NCI-H2107 treated with DMSO at 0.1 percent for 48 hours (cell line): ENCODE measurements around the gene EVA1A.

Source experiments
- DNase-seq: peaks from one replicate; lab custom pipeline; 2025; ENCODE audit not compliant: unreplicated experiment; lab: John Stamatoyannopoulos, UW

The EVA1A gene, protein sequence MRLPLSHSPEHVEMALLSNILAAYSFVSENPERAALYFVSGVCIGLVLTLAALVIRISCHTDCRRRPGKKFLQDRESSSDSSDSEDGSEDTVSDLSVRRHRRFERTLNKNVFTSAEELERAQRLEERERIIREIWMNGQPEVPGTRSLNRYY

DNA sequence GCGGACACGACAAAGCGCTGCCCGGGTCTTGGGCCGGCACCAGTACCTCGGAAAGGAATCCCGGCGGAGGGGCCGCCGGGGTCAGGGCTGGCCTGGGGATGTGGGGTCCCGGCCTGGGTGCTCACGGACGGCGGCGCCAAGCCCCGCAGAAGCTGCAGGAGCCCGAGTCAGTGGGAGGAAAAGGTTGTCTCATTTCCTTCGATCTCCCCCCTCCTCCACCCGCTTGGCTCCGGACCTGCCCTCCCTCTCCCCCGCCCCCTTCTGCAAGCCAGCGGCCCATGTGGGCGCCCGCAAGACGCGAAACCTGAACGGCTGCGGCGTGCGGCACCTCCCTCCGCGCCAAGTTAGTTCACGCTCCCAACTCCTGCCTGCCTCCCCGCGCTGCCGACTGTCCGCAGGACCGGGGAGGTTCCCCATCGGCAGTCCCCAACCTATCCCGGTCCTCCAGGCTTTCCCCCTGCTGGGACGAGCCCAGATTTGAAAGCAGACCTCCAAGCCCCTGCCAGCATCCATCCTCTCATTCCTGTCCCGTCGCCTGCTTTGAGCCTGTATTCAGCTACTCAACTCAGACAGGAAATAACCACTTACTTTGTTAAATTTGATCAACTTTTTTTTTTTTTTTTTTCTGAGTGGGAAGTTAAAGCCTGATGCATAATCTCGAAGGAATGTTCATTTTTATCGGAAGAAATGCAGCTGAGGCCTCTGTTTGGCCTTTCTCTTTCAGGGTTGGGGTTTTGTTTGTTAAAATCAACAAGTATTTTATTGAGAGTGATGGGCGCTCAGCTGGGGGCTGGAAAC lies at the start of gene EVA1A:
Gene EVA1A, minus strand, starts transcription at position 172 of the 798 bp plus-strand sequence. CDS start 42,799 bp downstream, outside the sequence.
- DNase-seq: no peak

DNA sequence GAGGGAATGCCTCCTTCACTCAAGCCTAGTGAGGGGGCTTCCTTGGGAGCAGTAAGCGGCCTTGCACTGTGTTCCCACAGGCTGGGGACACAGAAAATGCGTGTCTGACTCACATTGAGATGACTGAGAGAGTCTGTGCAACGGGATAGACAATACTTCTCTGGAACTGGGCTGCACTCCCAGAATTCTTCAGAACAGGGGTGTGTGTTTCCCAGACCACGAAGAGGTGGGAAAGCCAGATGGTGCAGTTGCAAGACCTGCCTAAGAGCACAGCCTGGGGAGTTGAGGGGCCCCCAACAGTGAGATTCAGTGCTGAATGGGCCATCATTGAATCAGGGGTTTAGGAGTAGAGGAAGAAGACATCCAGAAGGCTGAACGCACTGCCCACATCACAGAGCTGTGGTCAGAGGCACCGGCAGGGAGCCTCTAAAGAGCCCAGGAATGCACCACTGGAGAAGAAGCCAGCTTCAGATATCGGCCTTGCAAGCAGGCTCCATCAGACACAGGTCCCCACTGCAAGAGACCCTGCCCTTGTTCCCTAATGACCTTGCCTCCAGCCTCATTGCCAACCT lies 49.3 kb upstream of the EVA1A start:
- no peak for DNase-seq

DNA sequence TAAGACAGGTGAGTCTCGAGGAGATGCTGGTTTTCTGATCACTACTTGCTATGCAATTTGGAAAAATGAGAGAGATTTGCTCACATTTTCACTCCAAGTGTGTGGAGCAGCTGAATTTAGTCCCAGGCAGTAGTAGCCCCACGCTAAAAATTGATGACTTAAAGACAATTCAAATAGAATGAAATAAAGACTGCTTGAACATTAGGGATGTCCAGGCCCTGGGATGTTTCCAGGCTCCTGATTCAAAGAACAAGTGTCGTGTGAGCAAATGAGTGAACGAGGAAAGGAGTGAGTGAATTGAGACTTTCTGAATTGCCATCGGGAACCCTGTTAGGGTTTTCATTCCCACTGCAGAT lies 48.6 kb upstream of the EVA1A start:
- DNase-seq: no peak

DNA sequence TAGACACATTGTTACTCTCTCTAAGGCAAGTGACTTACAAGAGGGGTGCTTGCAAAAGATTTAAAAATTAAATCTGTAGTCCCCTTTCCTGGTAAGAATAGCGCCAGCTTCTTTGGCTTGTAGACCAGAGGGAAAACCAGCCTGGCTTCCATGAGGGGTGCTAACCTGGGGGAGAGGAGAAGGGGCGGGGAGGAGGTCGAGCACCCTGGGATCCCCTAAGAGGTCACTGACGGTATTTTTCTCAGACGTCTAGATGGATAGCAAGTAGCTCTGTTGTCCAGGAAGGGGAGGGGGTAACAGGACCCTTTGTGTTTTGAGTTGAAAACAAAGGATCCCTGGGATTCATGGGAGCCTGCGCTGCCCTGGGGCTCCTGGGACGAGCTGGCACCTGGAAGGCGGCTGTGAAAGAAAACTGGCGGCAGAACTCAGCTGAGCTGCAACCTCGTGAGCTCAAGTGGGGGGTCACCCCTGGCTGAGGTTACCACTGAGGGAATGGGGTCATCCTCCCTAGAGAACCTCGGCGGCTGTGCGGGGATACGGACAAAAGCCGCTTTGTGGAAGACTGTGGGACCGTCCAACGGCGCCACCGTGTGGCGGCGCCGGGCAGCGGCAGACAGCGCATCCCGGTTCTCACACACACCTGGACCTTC lies 48.1 kb upstream of the EVA1A start:
- DNase-seq: peak; percentile 6

DNA sequence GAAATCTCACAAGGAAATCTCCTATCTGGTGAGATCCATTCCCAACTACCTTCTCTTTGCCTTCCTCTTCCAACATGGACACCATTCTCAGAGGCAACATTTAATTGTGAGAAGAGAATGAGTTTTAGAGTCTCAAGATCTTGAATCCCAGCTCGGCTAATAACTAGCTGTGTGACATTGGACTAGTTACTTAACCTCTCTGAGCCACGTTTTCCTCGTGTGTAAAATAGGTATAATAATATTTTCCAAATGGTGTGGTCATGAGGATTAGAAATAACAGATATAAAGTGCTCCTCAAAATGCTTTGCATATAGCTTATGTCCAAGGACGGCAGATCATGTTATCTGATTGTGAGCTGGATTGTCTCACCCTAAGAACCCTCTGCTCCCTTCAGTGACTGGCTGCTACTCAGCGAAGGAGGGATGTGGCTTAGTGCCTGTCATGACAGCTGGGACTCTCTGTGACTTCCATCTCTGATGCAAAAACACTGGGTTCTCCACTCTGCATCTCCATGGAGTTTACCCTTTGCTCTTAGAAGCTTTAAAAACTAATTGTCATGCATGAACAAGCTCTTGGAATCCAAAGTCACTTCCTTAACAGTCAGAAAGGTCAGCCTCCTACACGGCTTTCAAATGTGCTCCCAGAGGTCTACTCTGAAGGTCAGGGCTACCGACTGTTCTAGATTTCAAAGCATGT lies 47.4 kb upstream of the EVA1A start:
- DNase-seq: no peak

DNA sequence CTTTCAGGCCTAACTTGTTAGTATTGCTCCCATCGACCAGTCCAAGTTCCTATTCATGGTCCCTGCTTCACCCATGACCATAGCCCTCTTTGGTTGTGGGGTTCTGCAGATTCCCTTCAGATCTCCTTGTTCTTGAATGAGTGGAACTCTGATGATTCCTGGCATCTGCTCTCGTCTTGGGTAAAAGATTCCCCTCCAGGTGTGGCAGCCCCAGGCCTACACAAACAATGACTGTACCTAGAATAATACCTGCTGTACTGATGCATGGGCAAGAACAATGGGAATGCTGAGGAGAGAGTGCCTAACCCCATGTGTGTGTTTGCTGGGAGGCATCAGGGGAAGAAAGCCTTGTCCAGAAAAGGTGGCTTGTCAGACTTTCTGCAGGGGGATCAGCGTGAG lies 46.7 kb upstream of the EVA1A start:
- DNase-seq: no peak

DNA sequence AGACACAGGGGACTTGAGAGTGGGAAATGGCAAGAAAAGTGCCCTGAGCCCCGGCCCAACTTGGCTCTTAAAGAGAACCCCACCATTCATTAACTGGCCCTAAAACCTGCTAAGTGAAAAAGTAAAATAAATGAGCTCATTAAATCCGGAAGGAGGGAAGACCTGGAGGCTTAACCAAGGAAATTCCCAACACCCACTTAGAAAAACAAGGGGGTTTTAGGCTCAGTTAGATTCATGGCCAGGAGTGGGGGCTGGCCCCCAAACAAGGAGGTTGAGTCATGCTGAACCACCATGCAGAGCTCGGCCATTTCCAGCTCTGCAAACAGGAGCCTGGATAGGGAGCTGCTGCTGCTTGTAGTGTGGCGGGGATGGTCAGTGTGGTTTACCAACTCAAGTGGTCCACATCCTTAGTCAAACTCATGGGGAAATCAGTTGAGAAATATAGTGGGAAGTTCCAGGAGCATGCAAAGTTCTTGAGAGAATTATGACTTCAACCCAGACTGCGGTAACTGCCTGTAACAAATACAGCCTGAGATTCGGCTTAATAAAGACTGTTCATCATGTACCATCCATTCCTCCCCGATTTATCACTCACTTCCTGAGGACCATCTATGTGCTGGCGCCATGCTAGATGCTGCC lies 46.1 kb upstream of the EVA1A start:
- no peak for DNase-seq

DNA sequence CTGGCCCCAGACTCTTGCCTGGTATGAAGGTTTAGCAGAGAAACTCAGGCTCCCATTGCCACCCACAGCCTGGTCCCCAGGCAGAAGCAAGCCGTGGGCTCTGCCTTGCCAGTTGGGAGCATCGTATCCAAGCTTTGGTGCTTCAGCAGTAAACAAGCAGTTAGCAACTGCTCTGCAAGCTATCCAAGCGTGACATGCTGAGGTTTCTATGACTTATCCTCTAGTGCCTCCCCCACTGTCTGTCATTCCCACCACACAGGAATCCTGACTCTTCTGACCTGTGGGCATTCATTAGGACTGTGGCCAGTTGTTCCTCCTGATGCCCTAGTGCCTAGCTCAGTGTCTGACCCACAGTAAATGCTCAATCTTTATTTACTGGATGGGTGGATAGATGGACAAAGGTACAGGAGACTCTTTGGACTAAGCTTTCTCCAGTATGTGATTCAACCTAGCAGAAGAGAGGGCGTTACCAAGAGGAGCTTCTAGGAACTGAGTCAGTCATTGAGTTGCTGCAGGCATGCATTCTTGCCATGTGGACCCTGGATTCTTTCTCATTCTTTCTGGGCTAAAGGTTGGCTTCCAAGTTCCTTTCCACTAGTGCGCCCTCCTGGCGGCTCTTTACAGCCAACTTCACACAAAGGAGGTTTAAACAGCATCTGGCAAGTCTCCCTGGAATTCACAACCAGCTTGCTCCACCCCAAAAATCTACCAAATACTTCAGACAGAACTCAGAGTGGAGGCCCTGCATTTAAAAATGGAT lies 45.2 kb upstream of the EVA1A start:
- no peak for DNase-seq

DNA sequence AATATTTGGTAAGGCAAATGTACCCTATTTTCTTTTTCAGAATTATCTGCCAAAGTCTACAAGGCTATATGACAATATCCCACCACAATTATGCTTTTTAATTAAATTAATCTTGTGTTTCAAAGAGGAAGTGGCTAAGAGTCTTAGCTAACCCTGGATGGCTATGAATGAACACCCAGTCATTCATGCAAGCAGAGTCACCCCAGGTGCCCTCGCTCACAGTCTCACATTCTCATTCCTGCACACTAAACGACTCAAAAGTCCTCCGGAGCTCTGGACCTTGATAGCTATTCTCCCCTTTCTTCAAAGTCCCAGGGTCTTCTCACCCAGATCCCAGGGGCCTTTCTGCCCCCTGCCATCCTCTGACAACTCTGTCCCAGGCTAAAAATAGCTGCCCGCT lies 43.7 kb upstream of the EVA1A start:
- no peak for DNase-seq

DNA sequence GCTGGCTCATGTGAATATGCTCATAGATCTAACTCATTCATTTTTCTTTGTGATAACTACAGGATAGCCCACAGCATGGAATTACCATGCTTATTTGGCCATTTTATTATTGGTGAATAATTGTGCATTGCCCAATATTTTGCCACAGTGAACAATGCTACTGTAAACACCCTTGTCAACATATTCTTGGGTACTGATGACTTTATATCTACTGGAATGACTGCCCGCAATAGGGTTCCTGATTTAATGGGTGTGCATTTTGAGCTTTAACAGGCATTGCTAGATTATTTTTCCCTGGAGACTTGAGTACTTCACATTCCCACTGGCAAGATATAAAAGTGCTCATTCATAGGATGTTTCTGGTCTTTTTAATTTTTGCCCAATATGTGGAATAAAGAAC lies 42.7 kb upstream of the EVA1A start:
- DNase-seq: no peak

DNA sequence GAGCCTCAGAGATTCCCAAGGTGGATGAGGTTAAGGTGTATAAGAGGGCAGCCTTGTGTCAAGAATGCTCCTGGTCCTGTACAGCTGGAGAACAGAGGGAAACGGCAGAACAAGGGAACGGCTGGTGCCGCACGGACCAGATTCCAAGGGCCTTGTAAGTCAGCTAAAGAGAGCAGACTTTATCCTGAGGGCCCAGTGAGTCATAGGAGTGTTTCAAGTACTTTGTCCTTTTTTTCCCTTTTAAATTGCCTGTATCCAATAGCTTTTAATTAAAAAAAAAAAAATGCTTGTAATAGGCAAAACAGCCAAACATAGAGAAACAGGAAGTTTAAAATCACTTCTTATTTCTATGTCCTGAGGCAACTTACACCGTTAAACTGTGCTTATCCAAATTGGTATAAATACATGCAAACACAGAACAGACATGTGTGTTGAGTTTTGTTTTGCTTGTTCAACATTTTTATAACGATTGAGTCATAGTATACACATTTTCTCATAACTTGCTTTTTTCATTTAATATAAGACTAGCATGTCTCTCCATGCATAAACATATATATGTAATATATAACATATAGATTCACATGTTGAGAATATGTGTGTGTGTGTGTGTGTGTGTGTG lies 42.1 kb upstream of the EVA1A start:
- no peak for DNase-seq

DNA sequence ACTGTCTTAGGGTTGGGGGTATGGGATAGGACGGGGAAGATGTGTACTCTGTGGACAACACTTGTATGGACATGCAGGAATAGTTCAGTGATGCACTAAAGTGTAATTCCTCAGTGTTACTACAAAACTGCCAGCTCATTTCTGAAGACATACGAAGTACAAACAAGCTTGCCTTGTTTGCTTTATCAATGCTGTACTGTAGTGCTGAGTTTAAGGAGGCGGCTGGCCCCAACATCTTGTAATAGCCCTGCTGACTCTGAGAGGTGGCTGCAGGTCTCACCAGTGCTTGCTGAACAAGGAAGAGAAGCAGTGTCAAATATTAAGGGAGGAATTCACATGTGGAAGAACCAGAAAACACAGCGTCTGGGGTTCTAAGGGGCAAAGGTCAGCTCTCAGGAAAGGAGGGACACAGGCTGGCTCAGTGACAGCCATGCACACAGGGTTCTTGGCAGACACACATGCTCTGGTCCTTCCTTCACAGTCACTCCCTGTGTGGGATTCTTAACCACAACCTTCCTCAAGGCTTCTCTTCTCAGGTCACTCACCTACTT lies 39.8 kb upstream of the EVA1A start:
- DNase-seq: no peak

DNA sequence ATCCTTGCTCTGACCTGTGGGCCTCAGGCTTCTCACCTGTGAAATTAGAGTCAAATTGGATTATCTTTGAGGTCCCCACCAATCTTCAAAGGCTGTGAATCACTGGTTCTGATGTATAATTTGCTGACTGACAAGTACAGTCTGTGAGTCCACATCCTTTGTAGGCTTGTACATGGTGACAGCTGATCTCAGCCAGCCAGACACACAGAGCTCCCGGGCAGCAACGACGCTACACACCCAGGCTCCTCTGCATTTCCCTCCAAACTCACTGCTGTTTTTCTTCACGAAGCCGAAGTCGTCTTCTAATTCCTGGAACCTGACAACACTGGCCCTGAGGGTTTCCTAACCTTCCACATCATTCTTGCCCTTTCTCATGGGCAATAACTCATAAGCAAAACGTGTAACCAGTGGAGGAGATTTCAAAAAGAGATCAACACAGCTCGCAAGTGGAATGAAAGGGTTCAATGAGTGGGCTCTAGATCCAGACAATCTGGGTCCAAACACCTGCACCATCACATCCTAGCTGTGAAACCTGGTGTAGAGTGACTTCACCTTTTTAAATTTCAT lies 37.9 kb upstream of the EVA1A start:
- DNase-seq: no peak

DNA sequence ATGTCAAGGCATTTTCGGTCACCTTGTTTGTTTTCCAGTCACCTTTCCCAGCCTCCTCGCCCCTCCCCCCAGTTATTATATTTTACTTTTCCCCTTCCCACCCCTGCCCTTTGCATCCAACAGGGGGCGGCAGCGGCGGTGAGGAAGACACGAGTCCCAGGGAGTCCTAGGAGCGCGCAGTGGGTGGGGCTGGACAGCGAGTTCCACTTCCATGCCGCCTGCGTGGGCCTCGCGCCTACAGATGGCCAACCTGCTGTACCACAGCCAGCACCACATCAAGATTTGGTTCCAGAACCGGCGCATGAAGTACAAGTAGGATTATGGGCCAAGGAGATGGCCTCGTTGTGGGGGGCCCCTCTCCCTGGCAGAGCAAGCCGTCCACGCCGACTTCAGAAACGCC lies 37.2 kb upstream of the EVA1A start:
- no peak for DNase-seq

DNA sequence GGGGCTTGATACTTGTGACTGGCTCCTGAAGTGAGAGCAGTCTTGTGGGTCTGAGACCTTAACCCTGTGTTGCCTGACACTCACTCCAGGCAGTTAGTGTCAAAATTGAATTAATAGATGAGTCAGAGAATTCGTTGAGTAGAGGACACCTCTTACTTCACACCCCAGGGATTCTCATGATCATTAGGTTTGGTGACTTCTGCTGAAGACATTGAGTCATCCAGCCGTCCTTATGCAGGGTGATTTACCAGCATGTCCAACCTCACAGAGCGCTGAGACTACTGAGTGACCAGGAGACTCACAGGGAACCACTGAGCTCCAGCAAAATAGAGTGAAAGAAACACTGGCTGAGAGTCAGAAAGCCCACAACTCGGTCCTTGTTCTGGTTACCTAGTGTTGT lies 36.0 kb upstream of the EVA1A start:
- no peak for DNase-seq

DNA sequence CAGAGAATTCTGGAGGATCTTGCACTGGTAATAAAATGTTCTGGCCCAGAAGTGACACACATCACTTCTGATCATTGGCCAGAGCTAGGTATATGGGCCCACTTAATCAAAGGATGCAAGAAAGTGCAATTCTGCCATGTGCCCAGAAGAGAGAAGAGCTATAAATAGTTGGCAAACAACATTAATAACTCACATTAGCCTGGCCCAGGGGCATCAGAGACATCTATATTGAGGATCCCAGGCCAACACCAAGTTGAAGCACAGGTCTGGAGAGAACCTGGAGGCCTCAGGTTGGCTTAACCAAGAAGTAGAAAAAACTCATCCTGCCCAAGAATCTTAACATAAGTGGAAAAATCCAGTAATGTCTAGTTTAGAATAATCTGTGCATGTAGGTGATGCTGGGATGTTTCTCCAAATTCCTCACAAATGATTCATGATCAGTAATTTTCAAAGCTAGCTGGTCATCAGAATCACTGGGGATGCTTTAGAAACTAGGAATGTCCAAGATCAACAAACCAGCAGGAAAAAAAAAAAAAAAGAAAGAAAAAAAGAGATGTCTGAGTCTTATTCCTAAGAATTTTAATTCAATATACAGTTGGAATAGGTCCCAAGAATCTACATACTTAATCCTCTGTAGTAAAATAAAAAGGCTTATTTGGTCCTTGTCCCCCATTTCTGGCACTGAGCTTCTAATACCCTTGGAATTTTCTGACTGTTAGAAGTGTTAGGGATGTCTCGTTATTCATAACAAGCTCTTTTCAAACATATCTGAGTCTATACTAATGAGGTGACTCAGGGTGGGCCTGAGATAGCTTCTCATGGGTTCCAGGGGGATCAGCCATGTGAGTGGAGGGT lies 35.0 kb upstream of the EVA1A start:
- no peak for DNase-seq

DNA sequence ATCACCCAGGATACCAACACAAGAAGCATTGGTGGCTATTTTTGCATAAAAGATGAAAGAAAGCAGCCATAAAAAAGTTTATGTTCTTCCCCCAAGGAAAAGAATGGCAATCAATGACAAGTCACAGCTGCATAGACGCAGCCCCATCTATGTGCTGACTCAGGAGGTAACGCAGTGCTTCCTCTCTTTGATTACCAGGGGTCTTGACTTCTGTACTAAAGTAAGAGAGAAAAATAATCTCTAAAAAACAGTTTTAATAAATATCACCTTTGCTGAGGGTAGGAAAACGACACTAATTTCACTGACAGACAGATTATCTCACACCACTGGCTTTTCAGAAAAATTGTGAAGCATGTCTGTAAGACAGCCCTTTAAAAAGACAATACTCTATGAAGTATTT lies 33.9 kb upstream of the EVA1A start:
- DNase-seq: no peak

DNA sequence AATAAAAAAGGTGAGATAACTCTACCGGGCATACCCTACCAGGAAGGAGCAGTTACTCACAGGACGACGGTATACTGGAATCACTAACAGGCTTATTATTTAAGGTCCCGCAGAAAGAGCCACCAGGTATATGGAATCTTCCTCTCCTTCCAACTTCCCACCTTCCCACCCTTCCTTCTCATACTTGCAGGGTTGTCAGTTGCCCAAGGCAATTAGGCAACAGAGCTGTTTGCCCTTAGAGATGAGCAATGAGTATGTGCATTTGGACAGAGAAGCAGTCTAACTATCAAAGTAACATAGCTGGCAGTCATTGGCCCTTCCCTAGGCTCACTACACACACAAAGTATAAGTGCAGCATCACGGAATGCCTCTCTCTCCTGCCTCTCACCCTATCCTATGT lies 32.1 kb upstream of the EVA1A start:
- DNase-seq: no peak
